ENCODE results near the gene HIF3A.
"Not testable (repeated sequence)": the region's sequence is repeated elsewhere in the genome, so short reads cannot be mapped to it uniquely, and the experiment has no call there.

The HIF3A gene

DNA sequence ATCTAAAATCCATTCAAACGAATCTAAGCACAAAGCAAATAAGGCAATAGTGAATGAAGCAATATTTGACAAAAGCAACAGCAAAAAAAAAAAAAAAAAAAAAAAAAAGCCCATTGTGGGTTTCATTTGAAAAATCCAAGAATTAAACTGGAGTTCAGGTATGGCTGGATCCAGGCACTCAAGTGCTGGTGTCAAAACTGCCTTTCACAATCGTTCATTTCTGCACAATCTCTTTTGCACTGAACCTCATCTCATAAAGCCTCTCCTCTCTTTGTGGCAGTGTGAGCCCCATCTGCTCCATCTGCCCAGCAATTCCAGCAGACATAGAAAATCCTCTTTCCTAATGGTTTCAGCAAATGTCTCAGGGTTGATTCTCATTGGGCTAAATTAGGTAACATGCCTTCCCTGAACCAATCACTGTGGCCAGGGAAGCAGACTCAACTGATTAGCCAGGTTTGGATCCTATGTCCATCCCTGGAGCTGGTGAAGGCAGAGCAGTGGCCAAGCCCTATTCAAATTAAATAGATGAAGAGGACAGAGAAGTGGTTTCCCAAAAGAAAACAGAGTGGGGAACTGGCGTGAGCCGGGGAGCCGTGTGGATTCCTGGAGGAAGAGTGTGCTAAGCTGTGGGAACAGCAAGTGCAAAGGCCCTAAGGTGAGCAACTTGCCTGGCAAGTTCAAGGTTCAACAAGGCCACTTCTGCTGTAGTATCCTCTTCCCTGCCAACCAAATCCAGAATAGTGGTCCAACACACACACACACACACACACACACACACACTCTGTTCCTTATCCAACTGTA lies 1.2 kb upstream of the HIF3A start:
- no peak for DNase-seq

DNA sequence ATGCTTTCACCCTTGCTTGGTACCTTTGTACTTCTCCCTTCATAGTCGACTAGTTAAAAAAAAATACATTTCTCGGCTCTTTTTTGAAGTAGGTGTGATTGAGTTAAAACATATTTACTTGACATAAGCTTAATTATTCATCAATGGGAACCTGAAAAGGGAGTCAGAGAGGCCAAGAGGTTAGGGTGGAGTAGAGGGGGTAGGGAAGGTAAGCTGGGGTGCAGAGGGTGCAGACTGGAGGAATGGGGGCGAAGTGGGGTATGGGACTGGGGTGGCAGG lies 701 bp upstream of the HIF3A start:
- DNase-seq: no peak

DNA sequence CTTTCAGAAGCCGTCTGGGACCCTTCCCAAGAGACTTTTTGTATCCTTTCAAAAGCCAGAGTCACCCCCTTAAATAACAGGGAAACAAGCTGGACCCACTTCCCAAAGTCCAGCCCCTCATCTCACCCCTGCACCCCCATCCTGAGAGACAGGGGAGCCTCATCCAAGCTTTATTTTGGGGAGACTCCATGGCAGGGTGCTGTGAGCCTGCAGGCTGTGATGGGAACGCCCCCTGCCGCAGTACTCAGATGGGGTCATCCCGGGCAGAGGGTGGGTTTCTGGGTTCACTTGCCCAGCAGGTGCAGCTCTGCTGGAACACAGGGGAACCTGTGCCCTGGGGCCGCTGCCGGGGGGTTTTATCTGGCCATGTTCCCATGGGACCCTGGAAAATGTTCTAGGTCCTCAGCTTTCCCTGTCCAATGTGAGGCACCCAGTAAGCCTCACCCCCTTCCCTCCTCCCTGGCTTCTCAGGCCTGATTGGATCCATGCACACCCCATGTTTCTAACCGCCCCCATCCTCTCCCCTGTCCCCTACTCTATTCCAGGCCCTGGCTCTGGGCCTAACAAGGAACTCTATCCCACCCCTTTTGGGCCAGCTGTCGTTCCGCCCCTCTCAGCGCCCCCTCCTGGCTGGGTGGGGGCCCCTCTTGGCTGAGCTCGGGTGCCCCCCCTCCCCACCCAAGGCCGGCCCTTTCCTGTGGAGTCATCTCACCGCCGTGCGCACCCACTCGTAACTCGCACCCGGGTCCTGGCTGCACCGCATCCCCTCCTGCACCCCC lies 1.0 kb downstream of the HIF3A start:
- no peak for DNase-seq

DNA sequence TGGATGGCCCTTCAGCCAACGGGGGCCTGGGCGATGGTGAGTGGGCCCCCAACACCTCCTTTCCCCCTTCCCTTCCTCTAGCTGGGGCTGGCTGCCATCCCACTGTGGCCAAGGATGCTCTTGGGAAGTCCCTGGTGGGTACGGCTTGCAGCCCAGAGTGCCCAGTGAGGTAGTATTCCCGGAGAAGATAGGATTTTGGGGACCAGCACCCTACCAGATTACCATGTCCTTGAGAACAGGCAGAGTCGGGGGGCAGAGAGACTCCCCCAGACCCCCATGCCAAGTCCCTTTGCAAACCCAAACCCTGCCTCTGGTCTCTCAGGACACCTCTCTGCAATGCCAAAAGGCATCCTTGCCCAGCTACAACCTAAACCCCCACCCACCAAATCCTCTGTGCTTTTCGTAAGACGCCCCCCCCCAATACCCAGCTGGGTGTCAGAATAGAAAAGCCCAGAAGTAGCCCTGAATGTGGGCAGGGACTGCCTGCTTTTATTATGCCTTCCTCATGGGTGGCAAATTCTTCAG lies 1.7 kb downstream of the HIF3A start:
- DNase-seq: no peak

DNA sequence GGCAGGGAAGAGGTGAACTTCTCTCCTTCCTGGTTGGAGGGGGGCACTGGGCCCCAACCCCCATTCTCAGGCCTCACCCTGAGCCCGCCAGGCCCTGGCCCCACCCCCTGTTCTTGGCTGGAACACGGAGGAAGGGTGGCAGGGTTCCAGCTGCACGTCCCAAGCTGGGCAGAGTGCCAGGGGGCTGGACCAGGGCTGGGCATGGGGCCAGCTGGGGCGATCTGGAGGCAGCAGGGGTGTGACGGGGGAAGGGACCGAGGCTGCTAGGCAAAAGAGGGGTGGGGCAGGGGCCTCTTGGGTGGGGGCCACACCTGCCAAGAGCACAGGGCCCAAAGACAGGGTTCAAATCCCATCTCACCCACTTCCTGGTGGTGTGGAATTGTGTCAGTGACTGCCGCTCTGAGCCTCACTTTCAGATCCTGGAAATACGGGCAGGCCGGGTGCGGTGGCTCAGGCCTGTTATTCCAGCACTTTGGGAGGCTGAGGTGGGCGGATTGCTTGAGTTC lies 2.2 kb downstream of the HIF3A start:
- no peak for DNase-seq

DNA sequence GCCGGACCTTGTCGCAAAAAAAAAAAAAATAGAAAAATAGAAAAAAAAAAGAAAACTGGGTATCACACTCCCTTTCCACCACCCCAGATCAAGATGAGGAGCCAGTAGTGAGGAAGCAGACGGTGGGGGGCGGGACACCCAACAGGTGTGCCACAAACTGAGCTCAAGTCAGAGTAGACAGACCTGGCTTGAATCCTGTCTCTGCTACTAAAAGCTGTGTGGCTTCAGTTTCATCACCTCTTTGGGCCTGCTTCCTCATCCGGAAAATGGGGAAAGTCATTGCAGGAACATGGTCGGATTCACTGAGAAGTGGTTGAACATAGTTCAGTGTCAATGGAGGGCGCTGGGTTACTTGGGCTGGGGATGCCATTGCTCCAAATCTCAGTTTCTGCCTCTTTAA lies 2.9 kb downstream of the HIF3A start:
- no peak for DNase-seq

DNA sequence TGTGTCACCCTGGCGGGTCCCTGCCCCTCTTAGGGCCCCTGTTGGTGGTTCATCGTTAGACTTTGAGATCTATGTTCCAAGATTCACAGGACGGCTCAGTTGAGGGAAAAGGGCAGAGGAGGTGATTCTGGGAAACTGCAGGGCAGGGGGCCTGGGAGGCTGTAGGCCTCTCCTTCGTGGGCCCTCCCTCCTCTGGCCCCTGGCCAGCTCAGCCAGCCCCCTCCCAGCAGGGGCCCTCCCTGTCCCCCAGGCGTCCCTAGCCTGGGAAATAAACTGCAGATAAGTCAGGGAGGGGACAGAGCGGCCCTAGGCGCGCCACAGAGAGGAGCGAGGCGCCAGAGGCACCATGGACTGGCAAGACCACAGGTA lies 6.5 kb downstream of the HIF3A start:
- DNase-seq: no peak

DNA sequence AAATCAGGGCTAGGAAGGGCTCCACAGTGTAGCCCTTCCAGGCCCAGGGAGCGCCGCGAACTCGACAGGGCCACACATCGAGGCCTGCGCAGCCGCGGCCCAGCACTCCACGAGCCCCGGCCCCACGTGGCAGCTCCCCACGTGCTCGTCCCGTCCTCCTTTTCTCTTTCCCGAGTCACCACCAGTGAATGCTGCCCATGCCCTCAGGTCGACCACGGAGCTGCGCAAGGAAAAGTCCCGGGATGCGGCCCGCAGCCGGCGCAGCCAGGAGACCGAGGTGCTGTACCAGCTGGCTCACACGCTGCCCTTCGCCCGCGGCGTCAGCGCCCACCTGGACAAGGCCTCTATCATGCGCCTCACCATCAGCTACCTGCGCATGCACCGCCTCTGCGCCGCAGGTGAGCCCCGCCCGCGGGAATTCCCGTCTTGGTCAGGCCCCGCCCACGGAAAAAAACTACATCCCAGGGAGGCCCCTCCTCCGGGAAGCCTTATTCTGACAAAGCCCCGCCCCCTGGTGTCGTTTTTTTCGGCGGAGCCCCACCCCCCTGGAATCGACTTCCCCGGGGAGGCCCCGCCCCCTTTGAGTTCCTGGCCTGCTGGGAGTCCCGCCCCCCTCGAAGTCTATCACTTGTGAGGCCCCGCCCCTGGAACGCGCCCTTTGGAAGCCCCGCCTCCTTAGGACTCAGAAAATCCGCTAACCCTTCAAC lies 7.0 kb downstream of the HIF3A start:
- DNase-seq: no peak

DNA sequence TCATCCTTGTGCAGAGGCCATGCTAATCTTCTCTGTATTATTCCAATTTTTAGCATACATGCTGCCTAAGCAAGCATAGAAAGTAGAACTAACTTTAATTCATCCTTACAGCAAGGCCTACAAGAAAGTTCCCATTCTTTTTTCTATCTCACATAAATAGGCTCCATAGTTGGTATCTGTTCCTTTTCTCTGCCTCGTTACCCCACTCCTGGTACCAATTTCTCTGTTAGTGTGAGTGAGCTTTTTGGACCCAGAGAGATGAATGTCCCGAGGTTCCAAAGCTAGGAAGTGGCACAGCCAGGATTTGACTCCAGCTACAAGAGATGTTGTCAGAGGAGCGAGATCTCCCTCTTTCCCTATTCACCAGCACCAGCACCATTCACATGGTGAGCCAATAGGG lies 9.7 kb downstream of the HIF3A start:
- DNase-seq: no peak

DNA sequence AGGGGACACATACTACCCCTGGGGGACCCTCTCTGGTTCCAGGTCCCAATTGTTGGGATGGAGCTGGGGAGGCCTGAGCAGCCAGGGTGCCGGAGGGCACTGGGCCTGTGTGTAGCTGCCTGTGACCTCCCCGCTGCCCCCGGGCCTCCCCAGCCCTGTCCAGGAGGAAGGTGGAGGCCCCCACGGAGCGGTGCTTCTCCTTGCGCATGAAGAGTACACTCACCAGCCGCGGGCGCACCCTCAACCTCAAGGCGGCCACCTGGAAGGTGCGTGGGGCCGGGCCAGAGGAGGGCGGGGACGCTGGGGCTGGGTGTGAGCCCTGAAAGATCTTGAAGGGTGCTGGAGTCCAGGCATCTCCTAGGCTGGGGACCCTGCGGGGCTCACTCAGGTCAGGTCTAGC lies 11.7 kb downstream of the HIF3A start:
- DNase-seq: no peak

DNA sequence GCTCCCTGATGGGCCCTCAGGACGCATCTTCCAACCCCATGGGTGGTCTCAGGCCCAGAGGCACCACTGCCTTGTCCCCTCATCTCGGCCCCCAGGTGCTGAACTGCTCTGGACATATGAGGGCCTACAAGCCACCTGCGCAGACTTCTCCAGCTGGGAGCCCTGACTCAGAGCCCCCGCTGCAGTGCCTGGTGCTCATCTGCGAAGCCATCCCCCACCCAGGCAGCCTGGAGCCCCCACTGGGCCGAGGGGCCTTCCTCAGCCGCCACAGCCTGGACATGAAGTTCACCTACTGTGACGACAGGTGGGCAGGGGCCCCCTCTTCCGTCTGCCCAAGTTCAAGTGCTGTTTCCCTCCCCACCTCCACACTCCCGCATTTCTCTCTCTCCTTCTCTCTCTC lies 12.2 kb downstream of the HIF3A start:
- DNase-seq: no peak

DNA sequence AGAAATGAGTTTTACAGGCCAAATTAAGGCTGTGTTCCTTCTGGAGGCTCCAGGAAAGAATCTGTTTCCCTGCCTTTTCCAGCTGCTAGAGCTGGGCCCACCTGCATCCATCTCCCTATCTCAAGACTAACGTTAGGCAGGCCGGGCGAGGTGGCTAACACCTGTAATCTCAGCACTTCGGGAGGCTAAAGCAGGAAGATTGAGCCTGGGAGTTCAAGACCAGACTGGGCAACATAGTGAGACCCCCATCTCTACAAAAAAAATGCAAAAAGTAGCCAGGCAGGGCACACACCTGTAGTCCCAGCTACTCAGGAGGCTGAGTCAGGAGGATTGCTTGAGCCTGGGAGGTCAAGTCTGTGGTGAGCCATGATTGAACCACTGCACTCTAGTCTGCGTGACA lies 14.6 kb downstream of the HIF3A start:
- no peak for DNase-seq

DNA sequence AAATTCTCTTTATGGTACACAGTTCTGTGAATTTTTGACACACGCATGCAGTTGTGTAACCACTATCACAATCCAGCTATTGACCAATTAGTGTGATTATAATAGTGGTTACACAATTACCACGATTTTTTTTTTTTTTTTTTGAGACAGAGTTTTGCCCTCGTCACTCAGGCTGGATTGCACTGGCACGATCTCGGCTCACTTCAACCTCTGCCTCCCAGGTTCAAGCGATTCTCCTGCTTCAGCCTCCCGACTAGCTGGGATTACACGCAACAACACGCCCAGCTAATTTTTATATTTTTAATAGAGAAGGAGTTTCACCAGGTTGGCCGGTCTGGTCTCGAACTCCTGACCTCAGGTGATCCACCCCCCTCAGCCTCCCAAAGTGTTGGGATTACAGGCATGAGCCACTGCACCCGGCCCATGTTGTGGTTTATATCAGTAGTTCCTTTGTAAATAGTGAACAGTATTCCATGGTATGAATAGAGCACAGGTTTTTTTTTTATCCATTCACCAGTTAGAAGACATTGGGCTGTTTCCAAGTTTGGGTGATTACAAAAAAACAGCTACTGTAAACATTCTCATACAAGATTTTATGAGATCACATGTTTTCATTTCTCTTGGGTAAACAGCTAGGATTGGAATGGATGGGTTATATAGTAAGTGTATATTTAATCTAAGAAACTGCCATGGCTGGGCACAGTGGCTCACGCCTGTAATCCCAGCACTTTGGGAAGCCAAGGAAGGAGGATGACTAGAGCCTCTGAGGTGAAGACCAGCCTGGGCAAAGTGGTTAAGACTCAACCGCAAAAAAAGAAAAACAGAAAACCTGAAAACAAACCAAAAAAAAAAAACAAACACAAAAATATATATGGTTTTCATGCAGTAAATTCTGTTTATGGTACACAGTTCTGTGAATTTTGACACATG lies 17.0 kb downstream of the HIF3A start:
- not testable (repeated sequence) for DNase-seq

DNA sequence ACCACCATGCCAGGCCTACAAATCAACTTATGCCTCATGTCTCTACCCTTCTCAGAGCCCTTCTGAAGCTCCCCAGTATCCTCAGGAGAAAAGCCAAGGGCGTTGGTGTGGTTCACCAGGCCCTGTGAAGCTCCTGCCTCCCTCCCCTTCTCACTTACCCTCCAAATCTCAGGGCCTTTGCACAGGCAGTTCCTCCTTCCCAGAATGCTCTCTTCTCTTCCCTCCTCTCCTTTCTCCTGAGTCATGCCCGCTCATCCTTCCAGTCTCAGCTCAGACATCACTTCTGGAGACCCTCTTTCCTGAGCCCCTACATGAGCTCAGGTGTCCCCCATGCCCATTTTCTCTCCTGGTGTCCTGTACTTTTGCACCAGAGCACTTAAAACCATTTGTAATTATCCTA lies 20.5 kb downstream of the HIF3A start:
- no peak for DNase-seq

DNA sequence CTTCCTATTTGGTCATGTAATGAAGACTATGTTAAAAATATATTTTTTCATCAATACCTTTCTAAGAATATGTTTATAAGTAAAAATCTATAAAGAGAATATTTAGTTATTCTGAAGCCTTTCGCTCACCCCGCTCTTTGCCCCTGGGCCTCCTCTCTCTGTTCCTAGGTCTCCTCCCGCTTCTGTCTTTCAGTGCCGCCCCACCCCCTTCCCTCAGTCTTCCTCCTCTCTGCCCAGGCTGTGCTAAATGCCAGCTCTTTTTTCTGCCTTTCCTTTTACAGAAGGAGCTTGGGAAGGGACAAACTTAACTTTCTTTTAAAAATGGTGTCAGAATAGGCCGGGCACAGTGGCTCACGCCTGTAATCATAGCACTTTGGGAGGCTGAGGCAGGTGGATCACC lies 22.8 kb downstream of the HIF3A start:
- DNase-seq: no peak

DNA sequence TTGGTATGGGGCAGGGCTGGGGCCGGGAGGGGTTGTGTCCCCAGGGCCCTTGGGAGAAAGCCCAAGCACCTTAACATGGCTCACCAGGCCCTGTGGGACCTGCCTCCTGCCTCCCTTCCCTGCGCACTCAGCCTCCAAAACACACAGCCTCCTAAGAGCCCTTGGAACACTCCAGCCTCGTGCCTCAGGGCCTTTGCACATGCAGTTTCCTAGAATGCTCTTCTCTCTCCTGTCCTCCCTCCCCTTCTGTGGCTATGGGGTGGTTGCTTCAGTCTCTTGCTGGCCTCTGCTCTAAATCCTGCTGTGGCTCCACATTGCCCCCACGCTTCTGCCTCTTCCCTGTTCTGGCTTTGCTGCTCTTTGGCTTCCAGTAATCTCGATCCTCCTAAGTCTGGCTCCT lies 23.7 kb downstream of the HIF3A start:
- DNase-seq: no peak

DNA sequence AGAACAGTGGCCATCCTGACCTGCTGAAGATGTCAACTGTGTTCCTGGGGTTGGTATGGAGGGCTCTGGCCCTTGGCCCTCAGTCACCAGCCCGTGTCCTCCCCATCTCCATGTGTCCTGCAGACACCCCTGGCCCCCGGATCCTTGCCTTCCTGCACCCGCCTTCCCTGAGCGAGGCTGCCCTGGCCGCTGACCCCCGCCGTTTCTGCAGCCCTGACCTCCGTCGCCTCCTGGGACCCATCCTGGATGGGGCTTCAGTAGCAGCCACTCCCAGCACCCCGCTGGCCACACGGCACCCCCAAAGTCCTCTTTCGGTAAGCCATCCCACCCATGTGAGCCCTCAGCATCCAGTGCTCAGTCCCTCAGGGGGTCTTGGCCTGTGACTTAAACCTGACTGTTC lies 24.8 kb downstream of the HIF3A start:
- no peak for DNase-seq

DNA sequence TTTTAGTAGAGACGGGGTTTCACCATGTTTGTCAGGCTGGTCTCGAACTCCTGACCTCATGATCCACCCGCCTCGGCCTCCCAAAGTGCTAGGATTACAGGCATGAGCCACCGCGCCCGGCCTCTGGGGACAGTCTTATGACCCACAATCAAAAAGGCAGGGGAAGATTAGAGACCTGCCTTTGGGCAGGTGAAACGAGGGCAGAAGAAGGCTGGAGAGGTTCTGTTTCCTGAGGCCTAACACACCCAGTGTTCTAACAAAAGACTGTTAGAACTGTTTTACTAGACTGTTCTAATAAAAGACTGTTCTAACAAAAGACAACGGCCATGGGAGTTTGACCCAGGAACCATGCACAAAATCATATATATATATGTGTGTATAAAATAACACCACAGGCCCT lies 26.4 kb downstream of the HIF3A start:
- not testable (repeated sequence) for DNase-seq

DNA sequence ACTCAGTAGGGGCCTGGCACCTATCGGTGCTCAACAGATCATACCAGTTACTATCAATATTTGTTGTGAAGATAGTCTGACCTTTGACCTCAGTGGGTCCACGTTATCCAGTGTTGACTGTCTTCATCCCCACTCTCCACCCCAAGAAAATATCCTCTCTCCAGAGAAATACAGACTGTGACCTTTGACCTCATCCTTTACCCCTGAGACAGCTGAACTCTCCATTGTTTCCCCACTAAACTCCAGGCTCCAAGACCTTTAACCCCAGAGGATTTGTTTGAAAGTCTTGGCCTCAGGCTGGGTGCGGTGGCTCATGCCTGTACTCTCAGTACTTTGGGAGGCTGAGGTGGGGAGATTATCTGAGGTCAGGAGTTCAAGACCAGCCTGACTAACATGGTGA lies 27.4 kb downstream of the HIF3A start:
- no peak for DNase-seq

DNA sequence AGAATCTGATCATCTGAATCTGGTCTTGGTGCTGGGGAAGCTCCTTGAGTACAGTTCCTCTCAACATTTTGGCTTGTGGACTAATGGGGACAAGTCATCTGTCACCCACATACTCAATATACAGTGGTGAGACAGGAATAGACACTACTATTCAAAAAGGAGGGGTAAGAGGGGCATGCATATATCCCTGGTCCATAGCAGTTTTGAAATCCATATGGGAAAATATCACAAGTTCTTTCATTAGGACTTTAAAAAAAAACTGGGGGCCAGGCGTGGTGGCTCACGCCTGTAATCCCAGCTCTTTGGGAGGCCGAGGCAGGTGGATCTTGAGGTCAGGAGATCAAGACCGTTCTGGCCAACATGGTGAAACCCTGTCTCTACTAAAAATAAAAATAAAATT lies 29.8 kb downstream of the HIF3A start:
- DNase-seq: no peak

DNA sequence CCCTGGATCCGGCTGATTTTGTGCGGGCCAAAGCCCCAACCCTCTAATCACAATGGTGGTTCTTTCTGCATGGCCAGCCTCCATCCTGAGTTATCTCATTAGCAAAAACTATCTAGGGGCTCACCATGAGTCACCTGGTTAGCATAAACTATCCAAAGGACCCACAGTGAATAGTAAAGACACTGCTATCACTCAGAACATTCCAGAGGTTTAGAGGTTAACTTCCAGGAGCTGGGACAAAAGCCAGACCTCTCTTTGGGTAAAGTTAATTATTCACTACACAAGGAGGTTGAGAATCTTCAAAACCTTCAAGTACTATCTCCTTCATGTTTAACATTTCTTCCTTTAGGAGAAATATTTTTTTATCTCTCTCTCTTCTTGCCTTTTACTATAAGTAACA lies 31.2 kb downstream of the HIF3A start:
- DNase-seq: no peak

DNA sequence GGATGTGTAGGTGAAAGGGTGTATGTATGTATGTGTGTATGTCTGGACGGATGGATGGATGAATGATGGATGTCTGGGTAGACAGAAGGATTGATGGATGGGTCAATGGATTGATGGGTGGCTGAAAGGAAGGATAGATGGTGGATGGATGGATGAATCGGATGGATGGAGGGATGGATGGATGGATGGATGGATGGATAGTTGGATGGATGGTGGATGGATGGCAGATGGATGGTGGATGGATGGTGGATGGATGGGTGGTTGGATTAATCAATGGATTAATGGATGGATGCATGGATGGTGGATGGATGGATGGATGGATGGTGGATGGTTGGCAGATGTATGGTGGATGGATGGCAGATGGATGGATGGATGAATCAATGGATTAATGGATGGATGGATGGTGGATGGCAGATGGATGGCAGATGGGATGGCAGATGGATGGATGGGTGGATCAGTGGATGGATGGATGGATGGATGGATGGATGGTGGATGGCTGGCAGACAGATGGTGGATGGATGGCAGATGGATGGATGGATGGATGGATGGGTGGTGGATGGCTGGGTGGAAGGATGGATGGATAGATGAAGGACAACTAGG lies 33.6 kb downstream of the HIF3A start:
- DNase-seq: no peak
